ACHN (cell line): ENCODE data around the gene WNT3A.

ENCODE experiments used
- DNase-seq: peaks from one replicate; pipeline ENCODE4 v3.0.0-alpha.2; 2015
- in situ Hi-C: cut with HindIII; loops from 2 replicates; pipeline ENCODE4 v1.10.0; 2017; ENCODE audit warnings: low sequenced_read_pairs, low pct_ligation_motif_present, low pct_unique_long_range_greater_than_20kb

The WNT3A gene

GRCh38 chr1:228021355-228022030 lies 14.7 kb downstream of the WNT3A start:
- in situ Hi-C loops = no loop called here
- DNase-seq = no peak

- in situ Hi-C loops = no loop called here
Observed at GRCh38 chr1:228022571-228023293, 15.9 kb downstream of the WNT3A start.

GRCh38 chr1:228023294-228023639 lies 16.5 kb downstream of the WNT3A start:
- no peak for DNase-seq
- in situ Hi-C loops = no loop called here

More at GRCh38 chr1:228022571-228023293, 15.9 kb downstream of the WNT3A start:
- no peak for DNase-seq

GRCh38 chr1:228029281-228029680 lies 22.5 kb downstream of the WNT3A start:
- DNase-seq = no peak
- in situ Hi-C loops = no loop called here

GRCh38 chr1:228030451-228031201 lies 23.8 kb downstream of the WNT3A start:
- in situ Hi-C loops = no loop called here
- no peak for DNase-seq

- DNase-seq = no peak
- in situ Hi-C loops = no loop called here
Observed at GRCh38 chr1:228031276-228031995, 24.6 kb downstream of the WNT3A start.

GRCh38 chr1:228032041-228032440 lies 25.2 kb downstream of the WNT3A start:
- in situ Hi-C loops = no loop called here
- DNase-seq = no peak

GRCh38 chr1:228033376-228033775 lies 26.6 kb downstream of the WNT3A start:
- in situ Hi-C loops = no loop called here

GRCh38 chr1:228034954-228035837 lies 28.4 kb downstream of the WNT3A start:
- DNase-seq = no peak
- in situ Hi-C loops = no loop called here

More at GRCh38 chr1:228033376-228033775, 26.6 kb downstream of the WNT3A start:
- no peak for DNase-seq

- DNase-seq = no peak
- in situ Hi-C loops = no loop called here
Observed at GRCh38 chr1:228035844-228036243, 29.0 kb downstream of the WNT3A start.

- in situ Hi-C loops = no loop called here
- DNase-seq = no peak
Observed at GRCh38 chr1:228036701-228037231, 30.0 kb downstream of the WNT3A start.

- in situ Hi-C loops = no loop called here
- peak; percentile 25 for DNase-seq
Observed at GRCh38 chr1:228037401-228038386, 30.9 kb downstream of the WNT3A start.

GRCh38 chr1:228038387-228039005 lies 31.7 kb downstream of the WNT3A start:
- in situ Hi-C loops = no loop called here
- no peak for DNase-seq

- in situ Hi-C loops = no loop called here
- DNase-seq = no peak
Observed at GRCh38 chr1:228039006-228039903, 32.5 kb downstream of the WNT3A start.

GRCh38 chr1:228039986-228040385 lies 33.2 kb downstream of the WNT3A start:
- in situ Hi-C loops = no loop called here
- DNase-seq = no peak
